Measurements from ENCODE around the gene GALK1. TPM values are rescaled to one million over a fixed set of nuclear protein-coding genes. Genes with fewer than 3 reads are reported as not detected.
A peak's percentile ranks its signal among the peaks of the same experiment; 100 is the strongest.

Gene GALK1
- total and polyA plus RNA-seq, 2 donors from 2014 or later: 34.5 to 105 TPM

GRCh38 chr17:75771334-75772281, 6.6 kb upstream of the GALK1 start:
- no peak overlapping the region for H3K9ac ChIP-seq (ENCODE audit: low read length in 3 of 3)
- H3K36me3 ChIP-seq (ENCODE audit: control insufficient read depth in 2 of 3, insufficient read depth in 3 of 3, low read length in 3 of 3): peaks cover 2 to 5% (median 2%) of the 10 kb centered on the region in 3 donors
- no peaks in the 10 kb centered on the region for H3K27me3 ChIP-seq (ENCODE audit: control insufficient read depth, insufficient read depth, low read length)
- intact Hi-C loops (cut with DNase I): no loop called here
- FAIRE-seq: no peak
- H3K9me3 ChIP-seq (ENCODE audit: control insufficient read depth in 2 of 3, insufficient read depth in 1 of 3, low read length in 3 of 3): no peaks in the 10 kb centered on the region
- H3K4me1 ChIP-seq (ENCODE audit: control insufficient read depth in 2 of 3, insufficient read depth in 2 of 3, low read depth in 1 of 3, low read length in 3 of 3): peaks cover 0 to 9% (median 5%) of the 10 kb centered on the region in 3 donors
- TF ChIP-seq CTCF (IDR thresholded peaks at IDR 0.05; ENCODE audit: borderline replicate concordance, extremely low read depth, insufficient read depth): peak; percentile 18
- H3K4me3 ChIP-seq (ENCODE audit: low read length in 3 of 3): no peak overlapping the region
- peak overlapping the region in 1 of 2 donors; percentile 22 for H3K27ac ChIP-seq (ENCODE audit: low read depth in 2 of 2, low read length in 2 of 2)
- DNase-seq: peak in 1 of 5 donors; percentile 27

- Histone ChIP-seq H3K4me3 (ENCODE audit: low read length in 3 of 3) (no peak overlapping the region), H3K36me3 (ENCODE audit: control insufficient read depth in 2 of 3, insufficient read depth in 3 of 3, low read length in 3 of 3) (no peaks in the 10 kb centered on the region), H3K27me3 (ENCODE audit: control insufficient read depth, insufficient read depth, low read length) (no peaks in the 10 kb centered on the region), H3K27ac (ENCODE audit: low read depth in 2 of 2, low read length in 2 of 2) (no peak overlapping the region), H3K9ac (ENCODE audit: low read length in 3 of 3) (no peak overlapping the region), H3K4me1 (ENCODE audit: control insufficient read depth in 2 of 3, insufficient read depth in 2 of 3, low read depth in 1 of 3, low read length in 3 of 3) (peaks cover 0 to 5% (median 0%) of the 10 kb centered on the region in 3 donors), H3K9me3 (ENCODE audit: control insufficient read depth in 2 of 3, insufficient read depth in 1 of 3, low read length in 3 of 3) (no peaks in the 10 kb centered on the region)
- TF ChIP-seq CTCF (IDR thresholded peaks at IDR 0.05; ENCODE audit: borderline replicate concordance, extremely low read depth, insufficient read depth): no peak
- FAIRE-seq (no peak), DNase-seq (no peak)
- intact Hi-C loops (cut with DNase I): no loop called here
Measured at GRCh38 chr17:75769536-75769935, 4.5 kb upstream of the GALK1 start.

GRCh38 chr17:75767881-75768280, 2.9 kb upstream of the GALK1 start:
- Histone ChIP-seq H3K9me3 (ENCODE audit: control insufficient read depth in 2 of 3, insufficient read depth in 1 of 3, low read length in 3 of 3) (no peaks in the 10 kb centered on the region), H3K27ac (ENCODE audit: low read depth in 2 of 2, low read length in 2 of 2) (no peak overlapping the region), H3K9ac (ENCODE audit: low read length in 3 of 3) (no peak overlapping the region), H3K4me3 (ENCODE audit: low read length in 3 of 3) (no peak overlapping the region), H3K36me3 (ENCODE audit: control insufficient read depth in 2 of 3, insufficient read depth in 3 of 3, low read length in 3 of 3) (no peaks in the 10 kb centered on the region), H3K27me3 (ENCODE audit: control insufficient read depth, insufficient read depth, low read length) (no peaks in the 10 kb centered on the region), H3K4me1 (ENCODE audit: control insufficient read depth in 2 of 3, insufficient read depth in 2 of 3, low read depth in 1 of 3, low read length in 3 of 3) (peaks cover 0 to 10% (median 9%) of the 10 kb centered on the region in 3 donors)
- no peak for TF ChIP-seq CTCF (IDR thresholded peaks at IDR 0.05; ENCODE audit: borderline replicate concordance, extremely low read depth, insufficient read depth)
- intact Hi-C loops (cut with DNase I): no loop called here
- peak in 1 of 5 donors; percentile 14 for DNase-seq
- FAIRE-seq: no peak
